ENCODE measurements around the gene CDK11B. TPM values are rescaled to one million over a fixed set of nuclear protein-coding genes. Genes with fewer than 3 reads are reported as not detected.
"Not testable (repeated sequence)": the region's sequence is repeated elsewhere in the genome, so short reads cannot be mapped to it uniquely, and the experiment has no call there.

Gene CDK11B
- total RNA-seq (24.0 TPM), polyA plus RNA-seq (ENCODE audit: insufficient read depth, low read depth, low replicate concordance) (13.9 TPM)
- long read RNA-seq, donor 1, partial matches to known transcripts = 20 of 20 reads
- long read RNA-seq, donor 1, other reads (novel, unspliced or antisense) = 0 of 20 reads
- long read RNA-seq, donor 2, partial matches to known transcripts = 16 of 17 reads
- long read RNA-seq, donor 2, other reads (novel, unspliced or antisense) = 0 of 17 reads
- long read RNA-seq, donor 3 = 0 reads
- long read RNA-seq, donor 4, partial matches to known transcripts = 0 of 2 reads
- long read RNA-seq, donor 4, other reads (novel, unspliced or antisense) = 0 of 2 reads
- long read RNA-seq, donor 5, partial matches to known transcripts = 0 of 2 reads
- long read RNA-seq, donor 5, other reads (novel, unspliced or antisense) = 0 of 2 reads
- long read RNA-seq, donor 6 = 0 reads
- long read RNA-seq, donor 7, partial matches to known transcripts = 21 of 32 reads
- long read RNA-seq, donor 7, other reads (novel, unspliced or antisense) = 10 of 32 reads
- long read RNA-seq, donor 8 = 0 reads
- long read RNA-seq, donor 9, partial matches to known transcripts = 10 of 10 reads
- long read RNA-seq, donor 9, other reads (novel, unspliced or antisense) = 0 of 10 reads
- long read RNA-seq, donor 10, partial matches to known transcripts = 17 of 17 reads
- long read RNA-seq, donor 10, other reads (novel, unspliced or antisense) = 0 of 17 reads

DNA sequence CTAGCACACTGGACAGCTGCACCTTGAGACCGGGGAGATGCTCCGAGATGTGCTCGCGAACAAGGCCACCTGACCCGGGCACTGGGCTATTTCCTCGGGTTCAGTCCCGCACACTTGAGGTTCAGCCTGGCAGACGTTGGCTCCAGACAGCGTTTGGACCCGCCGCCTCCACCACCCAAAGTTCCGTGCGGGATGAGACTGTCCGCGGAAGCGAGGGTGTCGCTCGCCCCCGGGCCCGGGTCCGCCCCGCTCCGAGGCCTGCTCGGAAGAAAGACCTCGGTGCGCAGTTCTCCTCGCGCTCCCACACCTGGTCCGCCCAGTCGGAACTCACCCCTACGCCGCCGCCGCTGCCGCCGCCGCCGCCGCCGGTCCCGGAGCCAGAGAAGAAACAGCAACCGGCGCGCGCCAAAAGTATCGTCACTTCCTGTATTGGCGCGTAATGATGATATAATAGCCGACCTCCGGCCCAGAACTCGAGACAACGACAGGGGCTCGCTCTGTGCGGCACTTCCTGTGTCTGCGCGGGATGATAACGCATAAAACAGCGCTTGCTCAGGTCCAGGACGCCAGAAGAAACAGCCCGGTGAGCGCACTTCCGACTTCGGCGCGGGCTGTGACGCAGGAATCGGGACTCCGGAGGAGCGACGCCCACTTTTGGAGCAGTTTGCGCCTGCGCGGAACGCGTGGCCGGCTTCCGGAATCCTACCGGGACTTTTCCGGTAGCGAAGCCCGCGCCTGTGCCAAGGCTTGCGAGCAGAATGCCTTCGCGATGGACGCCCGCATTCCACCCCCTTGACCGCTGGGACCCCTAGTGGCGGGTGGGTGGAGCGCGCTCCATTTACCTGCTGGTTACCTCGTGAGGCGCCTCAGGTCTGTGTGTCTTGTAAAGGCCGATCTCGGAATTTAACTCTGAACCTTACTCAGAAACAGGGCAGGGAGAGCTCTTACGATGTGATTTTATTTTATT, at the start of gene CDK11B:
CDK11B (minus strand) TSS at position 422 of the 967 bp plus-strand sequence. CDS start 1,519 bp downstream, outside the sequence.
- FAIRE-seq; H3K4me1 ChIP-seq (ENCODE audit: control insufficient read depth in 2 of 3, insufficient read depth in 2 of 3, low read depth in 1 of 3, low read length in 3 of 3); H3K9me3 ChIP-seq (ENCODE audit: control insufficient read depth in 2 of 3, insufficient read depth in 1 of 3, low read length in 3 of 3); intact Hi-C loops (cut with DNase I); H3K27me3 ChIP-seq (ENCODE audit: control insufficient read depth, insufficient read depth, low read length): not testable (repeated sequence)
- H3K27ac ChIP-seq (ENCODE audit: low read depth in 2 of 2, low read length in 2 of 2) = peak within 1 kb of the TSS; percentile 98 to 100
- peaks cover 2 to 12% (median 4%) of the 10 kb centered on the region in 3 donors for H3K36me3 ChIP-seq (ENCODE audit: control insufficient read depth in 2 of 3, insufficient read depth in 3 of 3, low read length in 3 of 3)
- peak within 1 kb of the TSS; percentile 68 to 80 (median 79) for H3K4me3 ChIP-seq (ENCODE audit: low read length in 3 of 3)
- H3K9ac ChIP-seq (ENCODE audit: low read length in 3 of 3) = peak within 1 kb of the TSS in 2 of 3 donors; percentile 62 to 85
- DNase-seq = peak; percentile 96 to 99 (median 96)

DNA sequence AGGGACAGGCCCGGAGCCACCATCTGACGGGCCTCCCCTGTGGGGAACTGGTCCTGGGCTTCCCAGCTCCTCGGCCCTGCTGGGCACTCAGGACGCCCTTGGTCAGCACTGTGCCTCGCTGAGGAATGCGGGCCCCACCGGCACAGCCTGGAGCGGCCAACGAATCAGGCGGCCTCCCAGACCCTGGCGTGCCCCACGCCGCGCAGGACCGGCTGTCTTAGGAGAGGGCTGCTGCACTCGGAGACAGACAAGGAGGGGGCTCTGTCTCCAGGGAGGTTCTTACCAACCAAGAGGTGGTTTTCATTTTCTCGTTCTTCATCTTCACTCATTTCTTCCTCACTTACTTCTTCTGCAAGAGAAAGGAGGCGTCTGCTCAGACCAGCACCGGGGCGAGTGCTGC, 49.1 kb upstream of the CDK11B start:
- FAIRE-seq; intact Hi-C loops (cut with DNase I); H3K4me3 ChIP-seq (ENCODE audit: low read length in 3 of 3); DNase-seq; H3K4me1 ChIP-seq (ENCODE audit: control insufficient read depth in 2 of 3, insufficient read depth in 2 of 3, low read depth in 1 of 3, low read length in 3 of 3); H3K9ac ChIP-seq (ENCODE audit: low read length in 3 of 3); H3K9me3 ChIP-seq (ENCODE audit: control insufficient read depth in 2 of 3, insufficient read depth in 1 of 3, low read length in 3 of 3); H3K27me3 ChIP-seq (ENCODE audit: control insufficient read depth, insufficient read depth, low read length); H3K36me3 ChIP-seq (ENCODE audit: control insufficient read depth in 2 of 3, insufficient read depth in 3 of 3, low read length in 3 of 3); H3K27ac ChIP-seq (ENCODE audit: low read depth in 2 of 2, low read length in 2 of 2): not testable (repeated sequence)

DNA sequence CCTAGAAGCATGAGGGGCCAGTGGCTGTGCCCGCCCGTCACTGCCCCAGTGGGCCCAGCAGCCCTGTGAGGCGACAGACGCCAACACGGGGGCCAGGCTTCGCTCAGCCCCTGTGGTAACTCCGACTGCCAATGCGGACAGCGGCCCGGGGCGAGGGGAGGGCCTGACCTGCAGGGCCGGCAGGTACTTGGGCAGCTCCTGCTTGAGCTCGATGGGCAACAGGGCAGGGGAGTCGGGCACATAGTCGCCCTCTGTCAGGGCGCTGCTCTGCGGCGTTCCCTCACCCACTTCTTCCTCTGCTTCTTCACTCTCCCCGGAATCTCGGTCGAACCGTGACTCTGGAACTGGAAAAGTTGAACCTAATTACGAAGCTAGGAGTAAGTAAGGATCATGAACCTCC, 48.4 kb upstream of the CDK11B start:
- H3K9ac ChIP-seq (ENCODE audit: low read length in 3 of 3); H3K27me3 ChIP-seq (ENCODE audit: control insufficient read depth, insufficient read depth, low read length); H3K36me3 ChIP-seq (ENCODE audit: control insufficient read depth in 2 of 3, insufficient read depth in 3 of 3, low read length in 3 of 3); H3K4me3 ChIP-seq (ENCODE audit: low read length in 3 of 3); FAIRE-seq; intact Hi-C loops (cut with DNase I); H3K9me3 ChIP-seq (ENCODE audit: control insufficient read depth in 2 of 3, insufficient read depth in 1 of 3, low read length in 3 of 3); H3K4me1 ChIP-seq (ENCODE audit: control insufficient read depth in 2 of 3, insufficient read depth in 2 of 3, low read depth in 1 of 3, low read length in 3 of 3); H3K27ac ChIP-seq (ENCODE audit: low read depth in 2 of 2, low read length in 2 of 2): not testable (repeated sequence)
- peak in 1 of 5 donors; percentile 4 for DNase-seq

DNA sequence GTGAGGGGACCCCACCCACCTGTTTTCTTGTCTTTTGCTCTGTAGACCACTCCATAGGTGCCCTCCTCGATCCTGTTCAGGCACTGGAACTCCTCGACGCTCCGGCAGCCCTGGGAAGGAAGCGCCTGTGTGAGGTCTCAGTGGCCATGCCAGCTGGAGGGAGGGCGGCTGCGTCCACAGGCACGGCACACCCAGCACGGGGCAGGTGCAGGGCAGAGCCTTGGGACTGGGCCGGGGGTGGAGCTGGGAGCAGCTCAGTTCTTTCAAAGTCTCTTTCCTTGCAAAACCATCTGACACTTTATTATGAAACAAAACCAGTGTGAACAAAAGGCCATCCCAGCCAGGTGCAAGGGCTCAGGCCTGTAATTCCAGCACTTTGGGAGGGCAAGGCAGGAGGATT, 46.8 kb upstream of the CDK11B start:
- H3K4me3 ChIP-seq (ENCODE audit: low read length in 3 of 3); H3K4me1 ChIP-seq (ENCODE audit: control insufficient read depth in 2 of 3, insufficient read depth in 2 of 3, low read depth in 1 of 3, low read length in 3 of 3); FAIRE-seq; H3K27ac ChIP-seq (ENCODE audit: low read depth in 2 of 2, low read length in 2 of 2); intact Hi-C loops (cut with DNase I); H3K9ac ChIP-seq (ENCODE audit: low read length in 3 of 3); H3K9me3 ChIP-seq (ENCODE audit: control insufficient read depth in 2 of 3, insufficient read depth in 1 of 3, low read length in 3 of 3); H3K27me3 ChIP-seq (ENCODE audit: control insufficient read depth, insufficient read depth, low read length); H3K36me3 ChIP-seq (ENCODE audit: control insufficient read depth in 2 of 3, insufficient read depth in 3 of 3, low read length in 3 of 3); DNase-seq: not testable (repeated sequence)

DNA sequence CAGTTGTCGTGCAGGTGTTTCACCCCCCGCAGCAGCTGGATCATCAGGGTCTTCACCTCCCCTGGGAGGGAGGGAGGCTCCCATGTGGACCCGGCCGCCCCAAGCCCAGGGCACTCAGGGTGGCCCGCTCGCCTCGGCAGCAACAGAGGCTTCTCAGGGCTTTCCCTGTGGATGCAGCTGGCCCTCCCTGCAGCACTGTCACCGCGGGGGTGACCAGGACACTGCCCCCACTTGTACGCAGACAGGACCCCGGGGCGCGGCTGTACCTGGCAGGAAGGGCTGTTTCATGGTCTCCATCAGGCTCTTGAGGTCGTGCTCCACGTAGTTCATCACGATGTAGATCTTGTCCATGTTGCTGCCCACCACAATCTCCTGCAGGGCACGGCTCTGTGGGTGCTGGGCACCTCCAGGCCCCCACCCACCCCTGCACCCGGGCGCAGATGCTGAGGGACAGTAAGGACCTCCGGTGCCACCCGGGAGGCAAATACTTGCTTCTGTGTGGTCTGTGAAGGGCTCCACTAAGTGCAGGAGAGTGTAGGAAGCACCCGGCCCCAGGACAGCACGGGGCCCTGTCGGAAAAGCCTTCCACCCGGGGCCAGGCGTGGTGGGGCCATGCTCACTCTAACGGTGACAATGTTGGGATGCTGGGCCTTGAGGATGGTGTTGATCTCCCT, 45.6 kb upstream of the CDK11B start:
- H3K27me3 ChIP-seq (ENCODE audit: control insufficient read depth, insufficient read depth, low read length); H3K4me3 ChIP-seq (ENCODE audit: low read length in 3 of 3); FAIRE-seq; H3K36me3 ChIP-seq (ENCODE audit: control insufficient read depth in 2 of 3, insufficient read depth in 3 of 3, low read length in 3 of 3); H3K9ac ChIP-seq (ENCODE audit: low read length in 3 of 3); intact Hi-C loops (cut with DNase I); H3K4me1 ChIP-seq (ENCODE audit: control insufficient read depth in 2 of 3, insufficient read depth in 2 of 3, low read depth in 1 of 3, low read length in 3 of 3); H3K27ac ChIP-seq (ENCODE audit: low read depth in 2 of 2, low read length in 2 of 2); H3K9me3 ChIP-seq (ENCODE audit: control insufficient read depth in 2 of 3, insufficient read depth in 1 of 3, low read length in 3 of 3): not testable (repeated sequence)
- peak in 1 of 5 donors; percentile 16 for DNase-seq

Data from kidney (tissue), 19 donors.